Cortex of kidney (tissue), 1 donor: ENCODE results near the gene IGSF3.
"Not testable (repeated sequence)": the region's sequence is repeated elsewhere in the genome, so short reads cannot be mapped to it uniquely, and the experiment has no call there.

Source experiments
- DNase-seq: peaks from one replicate; lab custom pipeline; 2025; lab: John Stamatoyannopoulos, UW

Gene IGSF3

DNA sequence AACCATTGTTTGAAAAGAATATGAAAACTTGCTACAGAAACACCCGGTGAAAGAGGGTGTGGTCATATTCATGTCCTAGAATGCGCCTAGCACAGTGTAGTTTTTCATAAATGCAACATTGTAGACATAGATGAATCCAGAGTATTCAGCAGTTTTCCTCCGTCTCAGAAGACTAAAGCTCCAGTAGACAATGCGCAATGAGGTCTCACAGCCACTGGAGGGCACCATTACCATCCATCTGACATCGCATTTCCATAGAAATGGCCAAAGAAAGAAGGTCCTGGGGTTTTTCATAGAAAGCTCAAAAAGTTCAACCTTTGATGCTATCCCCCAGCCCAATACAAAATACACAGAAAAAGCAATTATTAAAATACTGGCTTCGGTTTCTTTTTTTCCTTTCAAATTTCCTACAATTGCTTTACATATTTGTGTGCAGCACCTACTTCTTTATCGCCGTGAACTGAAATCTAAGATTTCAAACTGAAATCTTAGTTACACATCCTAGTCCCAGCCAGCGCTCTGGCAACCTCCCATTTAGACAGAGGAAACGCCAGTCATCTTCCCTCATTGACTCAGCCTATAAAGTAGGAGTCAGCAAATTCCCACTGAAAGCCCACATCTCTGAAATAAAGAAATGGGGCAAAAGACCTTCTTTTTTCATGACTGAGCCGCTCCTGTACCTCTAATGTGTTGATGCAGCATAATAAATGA lies 92.8 kb downstream of the IGSF3 start:
- DNase-seq: no peak

DNA sequence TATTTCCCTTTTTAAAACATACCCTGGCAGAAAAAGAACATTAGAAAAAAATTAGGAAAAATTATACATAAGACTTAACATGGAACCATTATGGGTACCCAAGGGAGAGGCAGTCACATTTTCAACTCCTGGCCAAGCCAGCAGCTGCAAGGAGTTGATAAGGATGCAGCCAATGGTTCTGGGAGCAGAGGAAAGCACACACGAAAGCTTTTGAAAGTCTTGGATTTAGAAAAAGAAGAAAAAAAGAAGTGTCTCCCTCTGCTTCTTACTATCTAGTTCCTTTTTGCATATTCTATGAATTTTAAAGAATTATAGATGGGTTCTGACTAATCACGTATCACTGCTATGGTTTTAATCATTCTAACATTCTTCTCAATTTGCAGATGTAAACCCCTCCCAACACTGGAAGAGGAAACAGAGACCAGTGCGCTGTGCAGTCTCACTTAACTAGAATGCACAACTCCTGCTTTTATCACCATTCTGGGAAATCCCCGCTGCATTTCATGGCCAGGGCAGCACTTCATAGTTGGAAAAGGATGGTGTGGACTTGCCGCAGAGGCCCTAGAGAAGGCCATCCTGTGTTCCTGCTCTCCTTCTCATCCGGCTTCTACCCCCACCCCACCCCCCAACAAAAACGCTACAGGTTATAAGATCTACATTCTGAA lies 94.0 kb downstream of the IGSF3 start:
- no peak for DNase-seq

- no peak for DNase-seq
Measured at GRCh38 chr1:116572771-116573430, 94.6 kb downstream of the IGSF3 start.

GRCh38 chr1:116572099-116572498 lies 95.4 kb downstream of the IGSF3 start:
- no peak for DNase-seq

DNA sequence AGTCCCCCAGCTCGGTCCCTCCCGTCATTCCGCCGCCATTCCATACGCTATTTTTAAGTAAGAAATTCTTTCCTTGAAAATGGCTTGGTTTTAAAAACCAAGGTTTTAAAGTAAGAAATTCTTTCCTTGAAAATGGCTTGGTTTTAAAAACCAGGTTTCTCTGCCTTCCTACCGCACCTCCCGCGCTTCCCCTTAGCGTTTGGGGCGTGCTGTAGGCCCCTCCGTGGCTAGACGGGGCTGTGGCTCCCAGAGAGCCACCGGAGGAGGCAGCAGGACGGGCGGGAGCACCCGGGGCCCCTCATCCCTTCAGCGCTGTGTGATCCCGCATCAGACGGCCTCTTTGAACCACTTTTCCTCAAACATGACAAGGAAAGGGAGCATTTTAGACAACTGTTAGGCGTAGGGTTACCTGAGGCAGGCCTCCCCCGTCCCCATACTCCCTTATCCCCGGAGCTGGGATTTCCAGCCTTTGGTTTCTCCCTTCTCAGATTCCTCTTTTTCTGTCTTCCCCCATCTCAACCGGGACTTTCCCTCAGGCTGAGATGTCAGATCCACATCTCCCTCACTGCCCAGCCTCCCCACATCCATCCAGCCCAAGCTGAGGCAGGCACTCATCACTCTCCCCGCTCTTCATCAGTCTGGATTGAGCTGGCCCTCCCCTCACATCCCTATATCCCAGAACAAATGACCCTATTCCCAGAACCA lies 96.2 kb downstream of the IGSF3 start:
- no peak for DNase-seq

DNA sequence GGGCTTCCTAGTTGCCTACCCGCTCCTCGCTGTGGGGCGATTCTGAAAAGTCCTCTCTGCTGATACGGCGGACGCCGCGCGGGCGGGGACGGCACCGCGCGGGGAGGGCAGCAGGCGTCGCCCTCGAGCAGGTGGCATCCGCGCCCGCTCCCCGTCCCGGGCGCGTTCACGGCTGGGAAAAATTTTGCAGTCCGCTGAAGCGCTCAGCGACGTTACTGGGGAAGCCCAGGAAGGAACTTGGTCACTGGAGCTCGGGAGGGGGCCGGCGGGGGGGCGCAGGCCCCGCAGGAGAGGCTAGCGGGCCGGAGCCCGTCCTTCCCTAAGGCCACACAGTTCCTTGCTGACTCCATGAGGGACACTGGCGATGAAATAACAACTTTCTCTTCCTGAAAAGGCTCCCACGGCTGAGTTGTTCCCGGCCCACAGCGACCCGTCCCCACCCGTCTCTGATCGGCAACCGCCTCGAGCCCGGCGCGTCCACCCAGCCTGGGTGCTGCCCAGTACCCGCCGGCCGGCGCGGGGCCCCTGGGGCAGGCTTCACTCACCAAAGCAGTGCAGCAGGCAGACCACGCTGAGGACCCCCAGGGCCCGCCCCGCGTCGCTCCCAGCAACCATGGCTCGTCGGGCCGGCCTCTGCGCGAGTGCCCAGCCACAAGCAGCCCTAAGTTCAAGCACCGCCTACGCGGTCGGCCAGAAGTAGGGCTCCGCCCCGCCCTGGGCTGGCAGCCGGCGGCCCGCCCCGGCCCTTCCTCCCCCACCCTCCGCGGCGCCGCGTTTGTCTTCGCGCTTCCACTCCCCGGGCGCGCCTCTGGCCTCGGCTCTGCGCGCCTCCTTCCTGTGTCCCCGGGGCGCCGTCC lies 96.9 kb downstream of the IGSF3 start, which contains the start of gene CD58:
Gene CD58, minus strand, starts transcription at position 669 of the 857 bp plus-strand sequence. Its CDS starts 54 bp downstream, at position 615.
- DNase-seq: no peak

DNA sequence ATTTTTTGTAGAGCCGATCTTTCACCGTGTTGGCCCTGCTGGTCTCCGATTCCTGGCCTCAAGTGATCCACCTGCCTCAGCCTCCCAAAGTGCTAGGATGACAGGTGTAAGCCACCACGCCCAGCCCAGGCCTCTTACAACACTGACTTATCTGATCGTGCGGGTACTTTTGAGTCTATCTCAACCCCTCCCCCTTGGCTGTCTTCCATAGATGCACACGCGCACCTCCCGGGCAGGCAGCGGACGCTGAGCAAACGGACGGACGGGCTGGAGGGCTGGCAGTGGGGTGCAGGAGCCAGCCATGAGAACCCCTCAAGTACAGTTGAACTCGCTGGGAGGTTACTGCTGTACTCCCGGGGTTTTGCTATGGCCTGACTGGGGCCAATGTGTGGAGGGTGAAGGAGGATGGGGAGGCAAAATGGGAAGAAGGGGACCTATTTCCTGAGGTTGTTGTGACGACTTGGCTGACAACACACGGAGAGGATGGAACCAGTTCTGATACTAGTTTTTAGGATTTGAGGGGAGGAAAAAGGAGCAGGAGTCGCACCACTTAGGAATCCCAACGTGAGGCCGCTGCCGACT lies 97.7 kb downstream of the IGSF3 start:
- DNase-seq: no peak

DNA sequence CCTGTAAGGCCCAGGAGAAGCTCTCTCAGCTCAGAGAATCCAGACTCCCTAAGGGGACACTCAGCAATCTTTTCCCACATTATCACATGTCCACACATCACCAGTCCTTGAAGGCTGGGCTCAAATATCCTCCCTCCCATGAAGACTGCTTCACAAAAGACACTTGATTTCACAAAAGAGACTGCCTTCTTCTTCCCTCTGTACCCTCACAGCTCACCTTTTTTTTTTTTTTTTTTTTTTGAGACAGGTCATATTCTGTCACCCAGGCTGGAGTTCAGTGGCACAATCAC lies 98.2 kb downstream of the IGSF3 start:
- no peak for DNase-seq

GRCh38 chr1:116568662-116569380 lies 98.7 kb downstream of the IGSF3 start:
- DNase-seq: no peak

DNA sequence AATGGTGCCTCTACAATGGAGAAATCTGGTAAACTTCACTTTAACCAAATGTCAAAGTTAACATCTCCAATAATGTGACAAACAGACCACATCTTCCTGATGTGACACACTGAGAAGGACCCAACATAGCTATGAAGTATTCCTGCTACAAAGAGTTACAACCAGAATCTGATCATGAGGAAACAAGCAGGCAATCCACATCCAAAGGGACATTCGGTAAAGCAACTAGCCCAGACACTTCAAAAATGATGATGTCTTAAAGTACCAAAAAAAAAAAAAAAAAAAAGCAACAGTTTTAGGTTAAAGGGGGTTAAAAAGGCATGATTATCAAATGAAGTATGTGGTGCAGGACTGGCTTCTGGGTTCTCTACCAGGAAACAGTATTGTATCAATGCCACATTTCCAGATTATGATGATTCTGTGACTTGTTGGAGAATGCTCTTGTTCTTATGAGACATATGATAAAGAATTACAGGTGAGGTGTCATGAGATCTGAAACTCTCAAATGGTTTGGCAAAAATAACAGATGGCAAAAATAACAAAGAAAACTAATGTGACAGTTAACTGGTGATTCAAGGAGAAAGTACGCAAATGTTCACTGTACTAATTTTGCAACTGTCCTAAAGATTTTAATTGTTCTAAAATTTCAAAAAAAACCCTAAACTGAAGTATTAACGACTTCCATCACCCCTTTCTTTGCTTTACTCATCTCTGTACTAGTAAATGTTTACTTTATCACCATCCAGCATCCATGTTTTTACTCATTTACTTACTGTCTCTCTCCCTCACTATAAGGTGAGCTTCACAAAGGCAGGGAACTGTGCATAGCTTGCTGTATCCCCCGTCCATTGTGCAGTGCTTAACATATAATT lies 99.5 kb downstream of the IGSF3 start:
- DNase-seq: no peak

DNA sequence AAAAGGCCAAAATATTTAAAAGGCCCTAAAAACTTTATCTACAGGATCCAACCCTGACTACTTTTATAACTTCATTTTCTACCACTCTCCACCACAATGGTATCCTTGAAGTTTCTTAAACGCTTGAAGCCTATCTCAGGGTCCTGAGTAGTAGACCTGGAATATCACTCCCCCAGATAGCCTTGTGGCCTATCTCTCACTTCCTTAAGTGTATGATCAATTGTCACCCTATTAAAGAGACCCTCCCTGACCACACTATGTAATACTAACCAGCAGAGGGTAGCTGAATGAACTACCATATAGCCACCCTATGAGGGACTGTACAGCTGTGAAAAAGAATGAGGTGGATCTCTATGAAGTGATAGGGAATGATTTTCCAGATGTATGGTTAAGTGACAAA lies 102.3 kb downstream of the IGSF3 start:
- DNase-seq: no peak

DNA sequence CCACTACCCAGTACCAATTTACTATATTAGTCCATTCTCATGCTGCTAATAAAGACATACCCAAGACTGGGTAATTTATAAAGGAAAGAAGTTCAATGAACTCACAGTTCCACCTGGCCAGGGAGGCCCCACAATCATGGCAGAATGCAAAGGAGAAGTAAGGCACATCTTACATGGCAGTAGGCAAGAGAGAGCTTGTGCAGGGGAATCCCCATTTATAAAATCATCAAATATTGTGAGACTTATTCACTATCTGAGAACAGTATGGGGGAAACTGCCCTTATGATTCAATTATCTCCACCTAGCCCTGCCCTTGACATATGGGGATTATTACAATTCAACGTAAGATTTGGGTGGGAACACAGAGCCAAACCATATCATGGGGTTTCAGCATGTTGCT lies 103.1 kb downstream of the IGSF3 start:
- no peak for DNase-seq

DNA sequence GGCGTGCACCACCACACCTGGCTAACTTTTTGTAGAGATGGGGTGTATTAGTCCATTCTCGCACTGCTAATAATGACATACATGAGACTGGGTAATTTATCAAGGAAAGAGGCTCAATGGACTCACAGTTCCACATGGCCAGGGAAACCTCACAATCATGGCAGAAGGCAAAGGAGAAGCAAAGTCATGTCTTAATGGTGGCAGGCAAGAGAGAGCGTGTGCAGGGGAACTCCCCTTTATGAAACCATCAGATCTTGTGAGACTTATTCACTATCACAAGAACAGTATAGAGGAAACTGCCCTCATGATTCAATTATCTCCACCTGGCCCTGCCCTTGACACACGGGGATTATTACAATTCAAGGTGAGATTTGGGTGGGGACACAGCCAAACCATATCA lies 105.1 kb downstream of the IGSF3 start:
- DNase-seq: not testable (repeated sequence)

DNA sequence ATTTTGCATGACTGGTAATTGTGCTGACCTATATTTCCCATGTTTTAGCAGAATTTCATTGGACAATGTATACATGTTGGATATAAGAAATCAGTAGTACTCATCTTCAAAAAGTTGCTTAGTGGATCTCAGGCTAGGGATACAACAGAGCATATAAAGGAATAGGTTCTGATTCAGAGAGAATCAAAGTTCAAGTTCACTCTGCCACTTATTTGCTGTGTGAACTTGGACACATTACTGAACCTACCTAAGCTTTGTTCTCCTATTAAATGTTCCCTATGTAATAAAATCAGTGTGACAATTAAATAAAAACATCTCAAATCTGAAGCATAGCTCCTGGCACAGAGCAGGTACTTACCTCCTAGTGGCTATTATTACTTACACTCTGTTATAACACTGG lies 106.0 kb downstream of the IGSF3 start:
- DNase-seq: no peak

DNA sequence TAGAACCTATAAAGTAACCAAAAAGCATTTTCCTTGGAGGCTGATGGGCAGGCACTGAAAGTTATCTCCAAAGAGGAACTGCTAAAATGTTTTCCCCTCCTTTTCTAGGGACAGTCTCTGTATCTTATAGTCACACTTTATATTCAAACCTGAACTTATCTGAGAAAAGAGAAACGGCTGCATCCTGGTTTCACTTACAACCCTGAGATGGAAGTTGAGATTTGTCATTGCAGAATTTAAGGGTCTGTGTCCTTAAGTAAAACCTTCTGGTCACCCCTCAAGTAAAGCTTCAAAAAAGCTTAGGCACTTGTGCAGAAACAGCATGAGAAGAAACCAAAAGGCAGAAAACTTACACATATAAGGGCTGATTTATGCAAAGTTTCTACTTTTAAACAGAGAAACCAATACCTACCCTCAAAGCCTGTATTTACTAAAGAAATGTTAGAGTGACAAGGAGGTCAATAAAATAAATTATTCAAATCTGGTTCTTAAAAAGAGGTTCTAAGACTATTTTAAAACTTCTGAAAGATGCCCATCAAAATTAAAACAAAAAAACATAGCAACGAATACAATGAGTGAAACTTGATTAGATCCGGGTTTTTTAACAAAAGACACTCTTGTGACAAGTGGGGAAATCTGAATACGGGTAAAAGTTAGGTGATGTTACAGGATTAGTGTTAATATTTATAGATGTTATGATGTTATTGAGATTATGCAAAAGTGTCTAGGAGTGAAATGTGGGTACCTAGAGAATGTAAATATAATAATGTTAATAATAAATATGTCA lies 106.6 kb downstream of the IGSF3 start:
- no peak for DNase-seq

DNA sequence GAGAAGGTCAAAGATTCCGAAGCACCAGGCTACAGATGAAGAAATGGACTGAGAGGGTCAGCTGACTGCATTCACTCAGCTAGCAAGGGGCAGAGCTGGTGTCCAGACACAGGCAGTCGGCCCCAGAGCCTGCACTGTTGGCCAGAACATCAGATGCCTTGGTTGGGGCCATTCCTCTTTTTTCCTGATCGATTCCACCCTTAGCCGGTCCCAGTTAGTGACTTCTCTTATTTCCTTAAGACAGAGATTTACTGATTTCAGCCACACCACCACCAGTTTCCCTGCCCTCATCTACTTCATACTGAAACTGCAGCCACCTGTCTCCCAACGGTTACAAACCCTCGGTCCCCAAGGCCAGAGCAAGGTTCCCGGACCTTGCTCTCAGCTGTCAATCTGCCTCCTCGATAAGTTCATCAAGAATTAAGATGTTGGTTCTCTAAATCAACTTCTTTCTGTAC lies 108.2 kb downstream of the IGSF3 start:
- no peak for DNase-seq

GRCh38 chr1:116558571-116558970 lies 109.0 kb downstream of the IGSF3 start:
- DNase-seq: no peak

DNA sequence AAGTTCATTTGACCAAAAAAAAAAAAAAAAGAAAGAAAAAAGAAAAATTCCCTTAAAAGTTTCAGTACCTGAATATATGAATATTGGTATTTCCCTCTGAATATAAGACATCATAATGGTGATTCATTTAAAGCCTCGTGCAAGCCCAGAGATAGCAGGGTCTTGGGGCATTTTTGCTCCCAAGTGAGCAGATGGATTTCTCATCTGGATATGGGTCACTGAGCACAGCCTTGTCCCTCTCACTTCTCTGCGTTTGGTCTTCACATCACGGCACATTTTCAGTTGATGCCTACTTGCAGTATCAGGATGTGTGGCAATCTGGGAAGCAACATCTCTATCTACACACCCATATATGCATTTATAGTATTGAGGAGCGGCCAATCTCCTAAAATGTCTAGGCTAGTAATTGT lies 109.4 kb downstream of the IGSF3 start:
- DNase-seq: no peak
